Esophagus squamous epithelium (tissue), 5 donors: ENCODE data around the gene MAP1B. TPM values are rescaled to one million over a fixed set of nuclear protein-coding genes. Genes with fewer than 3 reads are reported as not detected.
A peak's percentile ranks its signal among the peaks of the same experiment; 100 is the strongest.

Experiments used
- DNase-seq: peaks from one replicate; lab custom pipeline; 2025; lab: John Stamatoyannopoulos, UW
- H3K27ac ChIP-seq, 4 donors: fragments of 200-600 bp; sonication (generic); one replicate each; pipeline ENCODE4 v1.5.1; 2016 to 2019; ENCODE audit warnings: mild to moderate bottlenecking in 1 of 4
- H3K27me3 ChIP-seq, 4 donors: fragments of 200-600 bp; sonication (generic); 1 replicate in 3 of 4; 2 replicates in 1 of 4; pipeline versions ENCODE4 v1.5.1 to v1.6.0; 2017 to 2021; ENCODE audit warnings: antibody characterized with exemption in 1 of 4
- H3K36me3 ChIP-seq, 3 donors: fragments of 200-600 bp; sonication (generic); one replicate each; pipeline ENCODE4 v1.5.1; 2016 to 2019
- H3K4me1 ChIP-seq, 3 donors: fragments of 200-600 bp; sonication (generic); one replicate each; pipeline ENCODE4 v1.5.1; 2017 to 2019
- H3K4me3 ChIP-seq, 4 donors: fragments of 200-600 bp; sonication (generic); 1 replicate in 3 of 4; 2 replicates in 1 of 4; pipeline ENCODE4 v1.5.1; 2016 to 2019; ENCODE audit warnings: mild to moderate bottlenecking in 2 of 4, moderate library complexity in 1 of 4
- H3K9me3 ChIP-seq, 3 donors: fragments of 200-600 bp; sonication (generic); one replicate each; pipeline ENCODE4 v1.5.1; 2016 to 2019
- POLR2A ChIP-seq, 4 donors: fragments of 450-650 bp; IDR thresholded peaks; one replicate each; pipeline ENCODE4 v1.6.1; 2017; ENCODE audit warnings: antibody characterized with exemption in 4 of 4, mild to moderate bottlenecking in 4 of 4, moderate library complexity in 3 of 4
- WGBS, 2 donors: methylation state at CpG; one replicate each; pipeline ENCODE4 v1.1.5; 2018; 5-methylcytosine and 5-hydroxymethylcytosine counted together
- intact Hi-C: fragments of 100-400 bp; cut with DNase I; formaldehyde crosslinking; loops from one replicate; pipeline ENCODE4 v1.15.0; 2022
- total RNA-seq, 4 donors: library from RNA; depleted of rRNA; stranded (reverse); fragments of >200 nt; gene quantifications; one replicate each; pipeline ENCODE4 v1.1.0, GENCODE V29; 2016
- TF ChIP-seq, protein P1 (sequence below), 6 experiments: fragments of 450-650 bp in 4 of 6; fragments of 200-600 bp in 2 of 6; sonication (generic) in 2 of 6; IDR thresholded peaks; one replicate each; pipeline ENCODE4 v1.5.1; 2016 to 2019; ENCODE audit warnings: antibody characterized with exemption in 6 of 6, mild to moderate bottlenecking in 4 of 6, moderate library complexity in 4 of 6
- donor health status: DM: yes; HTN: yes; CAD: no.

Gene MAP1B
- total RNA-seq, 4 donors from 2014 or later = 8.2 to 180 (median 29.6) TPM

DNA sequence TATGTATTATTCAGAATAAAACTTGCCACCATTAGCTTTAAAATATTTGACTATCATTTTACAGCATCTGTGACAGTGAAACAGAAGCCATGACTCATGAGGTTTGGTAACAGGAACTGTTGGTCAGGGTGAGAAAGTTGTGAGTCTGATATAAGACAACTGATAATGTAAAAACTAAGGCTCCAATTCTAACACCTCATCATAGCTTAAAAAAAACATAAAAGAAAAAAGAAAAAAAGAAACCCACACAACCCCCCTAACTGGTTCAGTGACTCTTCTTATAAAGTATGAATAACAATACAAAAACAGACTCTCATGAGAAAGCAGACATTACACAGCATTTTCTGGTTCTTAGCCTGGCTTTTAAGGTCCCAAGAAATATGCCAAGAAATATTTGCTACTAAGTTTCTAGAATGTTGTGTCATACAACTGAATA lies 127.0 kb downstream of the MAP1B start:
- intact Hi-C loops = no loop called here
- peaks cover 7 to 45% (median 28%) of the 10 kb centered on the region in 3 donors for H3K4me1 ChIP-seq
- no peak for DNase-seq
- no peak overlapping the region for H3K4me3 ChIP-seq
- TF ChIP-seq POLR2A (IDR thresholded peaks at IDR 0.05) = no peak
- TF ChIP-seq, protein P1, sequence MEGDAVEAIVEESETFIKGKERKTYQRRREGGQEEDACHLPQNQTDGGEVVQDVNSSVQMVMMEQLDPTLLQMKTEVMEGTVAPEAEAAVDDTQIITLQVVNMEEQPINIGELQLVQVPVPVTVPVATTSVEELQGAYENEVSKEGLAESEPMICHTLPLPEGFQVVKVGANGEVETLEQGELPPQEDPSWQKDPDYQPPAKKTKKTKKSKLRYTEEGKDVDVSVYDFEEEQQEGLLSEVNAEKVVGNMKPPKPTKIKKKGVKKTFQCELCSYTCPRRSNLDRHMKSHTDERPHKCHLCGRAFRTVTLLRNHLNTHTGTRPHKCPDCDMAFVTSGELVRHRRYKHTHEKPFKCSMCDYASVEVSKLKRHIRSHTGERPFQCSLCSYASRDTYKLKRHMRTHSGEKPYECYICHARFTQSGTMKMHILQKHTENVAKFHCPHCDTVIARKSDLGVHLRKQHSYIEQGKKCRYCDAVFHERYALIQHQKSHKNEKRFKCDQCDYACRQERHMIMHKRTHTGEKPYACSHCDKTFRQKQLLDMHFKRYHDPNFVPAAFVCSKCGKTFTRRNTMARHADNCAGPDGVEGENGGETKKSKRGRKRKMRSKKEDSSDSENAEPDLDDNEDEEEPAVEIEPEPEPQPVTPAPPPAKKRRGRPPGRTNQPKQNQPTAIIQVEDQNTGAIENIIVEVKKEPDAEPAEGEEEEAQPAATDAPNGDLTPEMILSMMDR (IDR thresholded peaks at IDR 0.05) = no peak
- H3K36me3 ChIP-seq = peaks cover 0 to 36% (median 0%) of the 10 kb centered on the region in 3 donors
- H3K9me3 ChIP-seq = no peaks in the 10 kb centered on the region
- peak overlapping the region in 2 of 4 donors; percentile 36 to 55 for H3K27ac ChIP-seq
- no peaks in the 10 kb centered on the region for H3K27me3 ChIP-seq

DNA sequence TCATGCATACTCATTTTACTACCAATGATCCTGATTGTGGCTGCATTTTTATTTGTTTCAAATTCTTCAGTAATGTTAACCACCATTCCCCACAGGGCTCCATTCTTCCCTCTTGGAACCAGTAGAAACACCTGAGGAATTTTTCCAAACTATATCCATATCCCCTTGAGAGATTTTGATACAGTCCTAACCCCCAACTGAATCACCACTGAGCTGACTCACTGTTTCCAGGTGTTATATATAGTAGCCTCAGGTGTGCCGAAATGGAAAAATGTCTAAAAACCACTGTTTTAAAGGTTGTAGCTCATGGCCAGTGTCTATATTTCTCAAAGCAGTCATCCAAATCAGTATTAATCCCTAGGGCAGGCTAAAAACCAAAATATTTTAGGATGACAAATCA lies 127.6 kb downstream of the MAP1B start:
- WGBS, 2 donors = 62 to 82% methylated on average over 1 of the region's 1 CpG
- H3K27ac ChIP-seq = peak overlapping the region in 2 of 4 donors; percentile 36 to 55
- H3K4me1 ChIP-seq = peaks cover 7 to 45% (median 28%) of the 10 kb centered on the region in 3 donors
- peaks cover 0 to 34% (median 0%) of the 10 kb centered on the region in 3 donors for H3K36me3 ChIP-seq
- H3K9me3 ChIP-seq = no peaks in the 10 kb centered on the region
- TF ChIP-seq POLR2A (IDR thresholded peaks at IDR 0.05) = no peak
- TF ChIP-seq, protein P1 (IDR thresholded peaks at IDR 0.05) = no peak
- intact Hi-C loops = no loop called here
- H3K4me3 ChIP-seq = no peak overlapping the region
- no peaks in the 10 kb centered on the region for H3K27me3 ChIP-seq
- DNase-seq = no peak

DNA sequence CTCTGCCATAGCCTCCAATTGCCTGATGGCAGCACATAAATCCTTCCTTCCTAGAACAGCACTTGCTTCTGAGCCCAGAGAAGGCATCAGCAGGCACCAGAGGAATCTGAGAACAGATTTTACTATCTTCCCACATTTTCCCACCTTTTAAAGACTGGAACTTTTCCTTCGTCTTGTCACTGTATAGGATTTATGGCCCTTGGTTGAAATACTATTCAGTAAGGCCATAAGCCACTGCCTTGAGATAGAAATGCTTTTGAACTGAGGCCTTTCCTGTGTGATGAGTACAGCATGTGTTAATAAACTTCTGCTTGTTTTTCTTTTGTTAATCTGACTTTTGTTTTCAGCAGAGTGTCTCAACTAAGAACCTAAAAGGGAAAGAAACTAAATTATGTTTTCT lies 128.4 kb downstream of the MAP1B start:
- peaks cover 7 to 45% (median 28%) of the 10 kb centered on the region in 3 donors for H3K4me1 ChIP-seq
- TF ChIP-seq POLR2A (IDR thresholded peaks at IDR 0.05) = no peak
- TF ChIP-seq, protein P1 (IDR thresholded peaks at IDR 0.05) = no peak
- peaks cover 0 to 25% (median 0%) of the 10 kb centered on the region in 3 donors for H3K36me3 ChIP-seq
- H3K9me3 ChIP-seq = no peaks in the 10 kb centered on the region
- WGBS, 2 donors = 73 to 95% methylated on average over 1 of the region's 1 CpG
- no peak overlapping the region for H3K4me3 ChIP-seq
- intact Hi-C loops = no loop called here
- no peak for DNase-seq
- H3K27ac ChIP-seq = no peak overlapping the region
- no peaks in the 10 kb centered on the region for H3K27me3 ChIP-seq

DNA sequence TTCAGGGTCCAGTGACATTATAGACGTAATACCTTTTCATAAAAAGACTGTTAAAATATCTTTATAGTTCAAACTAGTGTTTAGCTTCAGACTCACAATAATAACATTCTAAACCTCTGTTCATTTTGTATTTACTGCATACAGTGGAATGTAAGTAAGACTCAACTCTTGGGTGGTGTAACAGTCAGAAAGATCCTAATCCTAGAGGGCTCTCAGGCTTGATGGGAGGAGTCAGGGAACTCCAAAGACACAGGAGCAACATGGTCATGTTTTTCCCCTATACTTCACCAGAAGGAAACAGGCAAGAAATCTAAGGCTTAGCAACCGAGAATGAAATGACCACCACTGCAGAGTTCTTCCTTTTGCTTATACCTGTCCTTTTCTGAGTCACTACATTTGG lies 130.1 kb downstream of the MAP1B start:
- TF ChIP-seq, protein P1 (IDR thresholded peaks at IDR 0.05) = no peak
- no peak for TF ChIP-seq POLR2A (IDR thresholded peaks at IDR 0.05)
- DNase-seq = no peak
- Histone ChIP-seq H3K9me3 (no peaks in the 10 kb centered on the region), H3K27me3 (no peaks in the 10 kb centered on the region), H3K27ac (no peak overlapping the region), H3K36me3 (peaks cover 0 to 30% (median 0%) of the 10 kb centered on the region in 3 donors), H3K4me3 (no peak overlapping the region), H3K4me1 (peaks cover 7 to 30% (median 20%) of the 10 kb centered on the region in 3 donors)
- WGBS, 2 donors = 91 to 98% methylated on average over 2 of the region's 2 CpGs
- intact Hi-C loops = no loop called here

DNA sequence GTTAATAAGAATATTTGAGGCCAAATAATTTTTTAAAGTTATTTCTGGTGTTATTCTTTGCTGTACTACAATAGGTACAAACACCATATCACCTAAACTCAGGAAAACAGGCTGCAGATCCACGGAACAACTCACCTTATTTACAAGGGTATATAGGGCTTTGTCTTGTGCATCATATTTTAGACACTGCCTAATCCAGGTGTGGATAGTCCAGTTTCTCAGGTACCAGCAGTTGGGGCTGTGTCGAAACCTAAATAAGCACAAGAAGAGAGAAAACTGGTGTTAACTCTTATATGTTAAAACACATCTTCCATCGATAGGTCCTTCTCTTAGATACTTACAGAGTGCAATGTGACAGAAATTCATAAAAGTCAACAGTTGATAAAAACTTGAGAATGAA lies 130.6 kb downstream of the MAP1B start:
- H3K27me3 ChIP-seq = no peaks in the 10 kb centered on the region
- no peak overlapping the region for H3K27ac ChIP-seq
- no peak overlapping the region for H3K4me3 ChIP-seq
- intact Hi-C loops = no loop called here
- no peaks in the 10 kb centered on the region for H3K9me3 ChIP-seq
- 80% methylated on average over 3 of the region's 3 CpGs for WGBS, 2 donors
- TF ChIP-seq, protein P1 (IDR thresholded peaks at IDR 0.05) = no peak
- TF ChIP-seq POLR2A (IDR thresholded peaks at IDR 0.05) = no peak
- peaks cover 7 to 26% (median 15%) of the 10 kb centered on the region in 3 donors for H3K4me1 ChIP-seq
- H3K36me3 ChIP-seq = peaks cover 0 to 30% (median 0%) of the 10 kb centered on the region in 3 donors
- no peak for DNase-seq
